SIG-M5 treated with dmso at 0.1 percent for 504 hours (cell line): ENCODE results near the gene GPC1.
A peak's percentile ranks its signal among the peaks of the same experiment; 100 is the strongest.
"Not testable (repeated sequence)": the region's sequence is repeated elsewhere in the genome, so short reads cannot be mapped to it uniquely, and the experiment has no call there.

ENCODE experiments used
- DNase-seq: peaks from one replicate; lab custom pipeline; 2025; ENCODE audit not compliant: unreplicated experiment; lab: John Stamatoyannopoulos, UW

GPC1 gene

DNA sequence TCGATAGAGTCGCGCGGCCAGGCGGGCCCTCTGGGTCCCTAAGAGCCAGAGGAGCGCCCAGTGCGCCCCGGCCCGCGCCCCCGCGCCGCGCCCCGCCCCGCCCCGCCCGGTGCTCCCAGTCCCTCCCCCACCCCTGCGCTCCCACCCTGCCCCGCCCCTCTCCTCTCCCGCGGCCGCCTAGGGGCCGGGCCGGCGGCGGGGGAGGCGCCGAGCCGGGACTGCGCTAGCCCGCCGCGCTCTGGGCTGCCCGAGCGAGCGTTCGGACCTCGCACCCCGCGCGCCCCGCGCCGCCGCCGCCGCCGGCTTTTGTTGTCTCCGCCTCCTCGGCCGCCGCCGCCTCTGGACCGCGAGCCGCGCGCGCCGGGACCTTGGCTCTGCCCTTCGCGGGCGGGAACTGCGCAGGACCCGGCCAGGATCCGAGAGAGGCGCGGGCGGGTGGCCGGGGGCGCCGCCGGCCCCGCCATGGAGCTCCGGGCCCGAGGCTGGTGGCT, at the start of gene GPC1:
Gene GPC1, plus strand, starts transcription at position 207 of the 491 bp plus-strand sequence. Its CDS starts 256 bp downstream, at position 463.
- peak; percentile 62 for DNase-seq

GRCh38 chr2:240386326-240386725, 49.1 kb upstream of the GPC1 start:
- no peak for DNase-seq

DNA sequence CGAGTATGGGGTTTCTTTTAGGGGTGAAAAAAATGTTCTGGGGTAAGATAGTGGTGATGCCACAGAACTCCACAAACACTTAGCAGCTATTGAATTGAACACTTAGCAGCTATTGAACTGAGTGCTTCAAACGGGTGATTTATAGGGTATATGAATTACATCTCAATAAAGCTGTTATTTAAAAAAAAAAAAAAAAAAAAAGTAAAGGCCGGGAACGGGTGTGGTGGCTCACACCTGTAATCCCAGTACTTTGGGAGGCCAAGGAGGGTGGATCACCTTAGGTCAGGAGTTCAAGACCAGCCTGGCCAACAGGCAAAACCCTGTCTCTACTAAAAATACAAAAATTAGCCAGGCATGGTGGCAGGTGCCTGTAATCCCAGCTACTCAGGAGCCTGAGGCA, 48.7 kb upstream of the GPC1 start:
- DNase-seq = not testable (repeated sequence)

- DNase-seq = no peak
These were observed 48.2 kb upstream of the GPC1 start for GRCh38 chr2:240387325-240387668.

DNA sequence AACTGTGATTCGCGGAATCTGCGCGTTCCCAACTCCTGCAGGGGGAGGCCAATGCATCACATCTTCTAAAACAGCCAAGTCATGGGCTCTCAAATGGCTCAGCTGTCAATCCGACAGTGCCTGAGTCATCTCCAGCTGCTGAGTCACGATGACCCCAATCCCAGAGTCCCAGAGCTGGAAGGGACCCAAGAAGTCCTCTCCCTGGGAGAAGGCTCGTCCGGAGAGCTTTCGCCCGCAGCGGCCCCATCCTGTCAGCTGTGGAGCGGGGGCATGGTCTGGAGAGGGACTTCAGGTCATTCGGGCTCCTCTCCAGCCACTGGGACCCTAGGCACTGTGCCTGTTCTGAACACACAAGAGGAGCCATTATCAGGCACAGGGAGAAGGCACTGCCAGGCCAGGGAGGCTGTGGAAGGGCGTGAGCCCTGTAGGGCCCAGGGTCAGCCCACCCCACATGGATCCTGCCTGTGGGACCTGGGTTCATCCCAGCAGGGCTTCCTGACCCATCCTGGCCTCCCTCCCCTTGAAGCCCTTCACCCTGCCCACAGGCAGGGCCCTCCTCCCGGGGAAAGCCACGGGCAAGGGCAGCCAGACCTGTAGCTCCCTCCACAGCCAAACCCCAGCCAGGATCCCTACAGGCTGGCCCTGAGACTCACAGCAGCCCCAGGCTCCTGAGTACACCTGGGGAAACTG, 47.6 kb upstream of the GPC1 start:
- DNase-seq = no peak

- no peak for DNase-seq
These were observed 46.8 kb upstream of the GPC1 start for GRCh38 chr2:240388471-240389301.

DNA sequence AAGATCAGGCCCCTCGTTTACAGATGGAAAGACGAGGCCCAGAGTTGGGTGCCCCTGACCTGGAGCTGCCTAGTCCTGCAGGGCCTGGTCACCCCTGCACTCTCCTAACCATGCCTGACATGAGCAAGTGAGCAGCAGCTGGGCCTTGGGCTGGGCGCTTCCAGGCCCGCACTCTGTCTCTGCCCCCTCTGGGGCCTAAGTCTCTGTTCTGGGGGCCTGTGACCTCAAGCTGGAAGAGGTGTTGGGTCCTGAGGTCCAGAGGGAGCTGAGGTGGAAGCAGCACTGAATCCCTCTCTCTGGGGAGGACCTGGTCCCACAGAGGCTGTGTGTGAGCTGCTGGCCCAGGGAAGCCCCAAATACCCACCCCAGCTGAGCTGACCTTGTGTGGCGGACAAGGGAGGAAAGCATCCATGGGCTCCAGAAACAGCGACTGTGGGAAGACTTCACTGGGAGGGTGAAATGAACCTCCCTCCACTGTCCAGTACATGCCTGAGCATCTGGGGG, 46.1 kb upstream of the GPC1 start:
- no peak for DNase-seq

DNA sequence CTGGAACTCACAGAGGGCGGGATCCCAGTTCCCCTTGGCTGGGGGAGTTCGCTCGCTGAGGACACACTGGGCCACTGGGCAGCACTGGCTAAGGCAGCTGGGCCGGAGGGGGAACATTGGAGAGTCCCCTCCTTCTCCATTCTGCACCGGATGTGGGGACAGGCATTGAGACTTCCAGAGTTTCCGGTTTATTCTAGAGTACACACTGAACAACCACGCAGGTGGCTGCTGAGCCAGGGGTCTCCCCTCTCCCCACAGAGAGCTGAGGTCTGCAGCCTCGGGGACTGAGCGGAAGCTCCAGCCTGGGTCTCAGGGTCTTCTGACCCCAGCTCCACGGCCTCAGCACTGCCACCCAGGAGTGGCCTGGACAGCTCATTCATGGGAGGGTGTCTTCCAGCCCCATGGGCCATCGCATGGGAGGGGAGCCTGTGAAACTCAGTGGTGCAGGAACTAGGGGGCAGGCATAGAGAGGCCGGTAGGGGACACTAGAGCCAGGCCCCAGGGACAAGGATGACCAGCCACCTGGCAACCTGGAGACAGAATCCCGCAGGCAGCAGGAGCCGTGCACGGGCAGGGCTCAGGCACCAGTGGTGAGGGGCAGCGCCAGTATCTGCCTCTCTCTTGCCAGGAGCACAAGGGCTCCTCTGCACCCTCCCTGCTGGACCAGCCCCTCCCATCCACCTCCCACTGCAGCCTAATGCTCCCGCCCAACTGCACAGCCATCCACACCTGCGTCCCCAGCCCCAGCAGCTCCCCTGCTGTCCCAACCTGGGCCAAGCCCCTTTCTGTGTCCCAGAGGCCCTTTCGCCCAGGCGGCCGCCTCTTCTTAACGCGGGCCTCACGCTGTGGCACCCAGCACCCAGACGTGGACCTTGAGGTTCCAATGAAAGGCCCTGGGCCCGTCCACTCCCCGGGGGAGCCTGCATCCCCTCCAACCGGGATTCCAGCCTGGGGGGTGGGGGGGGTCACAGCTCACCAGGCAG, 45.1 kb upstream of the GPC1 start:
- no peak for DNase-seq

DNA sequence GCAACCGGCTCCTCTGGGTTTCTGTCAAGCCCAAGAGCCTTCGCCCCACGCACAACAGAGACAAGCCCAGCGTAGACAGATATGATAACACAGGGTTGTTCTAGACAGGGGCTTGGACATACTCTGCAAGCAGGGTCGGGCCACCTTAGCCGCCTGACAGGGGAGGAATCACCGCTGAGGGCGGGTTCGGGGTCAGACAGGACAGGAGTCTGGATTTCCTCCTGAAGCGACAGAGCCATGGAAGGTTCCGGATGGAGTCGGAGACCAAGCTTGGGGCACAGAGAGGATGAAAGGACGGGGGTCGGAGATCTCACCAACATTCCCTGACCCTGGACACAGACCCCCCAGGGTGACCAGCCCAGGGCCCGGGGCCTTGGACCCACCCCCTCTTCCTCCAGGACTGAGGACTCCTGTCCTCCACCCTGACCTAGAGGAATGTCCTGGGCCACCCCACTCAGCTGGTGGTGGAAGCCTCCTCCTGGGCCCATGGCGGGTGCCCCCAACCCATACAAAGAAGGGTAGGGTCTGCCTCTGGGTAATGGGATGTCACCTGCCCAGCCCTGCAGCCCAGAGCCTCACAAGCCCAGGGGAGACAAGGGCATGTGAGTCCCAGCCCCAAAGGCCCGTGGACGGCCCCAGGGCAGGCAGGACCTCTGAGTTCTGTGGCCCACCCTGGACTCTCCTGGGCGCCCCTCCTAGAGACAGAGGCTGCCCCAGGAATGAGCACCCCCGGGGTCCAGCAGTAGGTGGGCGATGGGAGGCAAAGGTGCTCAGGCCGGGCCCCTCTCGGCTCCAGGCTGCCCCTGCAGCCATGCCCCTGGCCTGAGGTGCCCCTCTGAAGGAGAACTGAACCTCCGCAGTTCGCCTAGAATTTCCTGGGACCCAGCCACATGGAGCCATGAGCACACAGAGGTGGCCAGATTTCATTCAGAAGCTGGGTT, 44.1 kb upstream of the GPC1 start:
- no peak for DNase-seq

DNA sequence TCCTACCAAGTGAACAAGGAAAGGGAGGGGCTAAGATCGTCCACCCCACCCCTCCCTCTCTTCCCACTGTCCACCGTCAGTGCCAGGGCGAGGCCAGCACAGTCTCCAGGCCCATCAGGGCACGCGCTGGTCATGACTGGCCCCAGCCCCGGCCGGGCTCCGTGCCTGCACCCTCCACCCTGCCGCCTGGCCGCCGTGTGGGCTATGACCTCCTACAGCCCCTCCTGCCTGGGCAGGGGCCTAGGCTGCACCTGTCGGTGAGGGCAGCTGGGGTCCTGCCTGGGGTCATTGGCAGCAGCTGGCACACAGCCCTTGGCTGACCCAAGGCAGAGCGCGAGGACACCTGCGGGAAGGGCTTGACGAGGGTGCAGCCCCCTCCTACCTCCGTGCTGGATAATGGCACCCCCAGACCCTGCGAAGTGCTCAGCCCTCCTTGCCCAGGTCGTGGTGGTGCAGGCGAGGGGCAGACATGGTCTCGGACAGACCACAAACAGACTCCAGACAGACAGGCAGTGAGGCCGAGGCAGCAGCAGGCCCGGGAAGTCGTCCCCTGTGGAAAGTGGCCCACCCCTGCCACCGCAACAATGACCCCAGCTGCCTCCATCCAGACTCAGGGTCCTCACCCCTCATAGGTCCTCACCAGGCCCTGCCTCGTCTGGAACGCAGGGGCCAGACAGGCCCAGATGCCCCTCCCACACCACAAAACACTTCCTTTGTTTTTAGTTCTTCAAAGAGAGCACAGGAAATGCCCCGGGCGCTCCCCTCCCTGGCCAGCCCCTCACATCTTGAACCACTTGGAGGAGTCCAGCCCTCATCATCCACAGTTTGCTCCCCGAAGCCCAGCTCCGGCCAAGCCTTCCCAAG, 43.1 kb upstream of the GPC1 start:
- DNase-seq = no peak

DNA sequence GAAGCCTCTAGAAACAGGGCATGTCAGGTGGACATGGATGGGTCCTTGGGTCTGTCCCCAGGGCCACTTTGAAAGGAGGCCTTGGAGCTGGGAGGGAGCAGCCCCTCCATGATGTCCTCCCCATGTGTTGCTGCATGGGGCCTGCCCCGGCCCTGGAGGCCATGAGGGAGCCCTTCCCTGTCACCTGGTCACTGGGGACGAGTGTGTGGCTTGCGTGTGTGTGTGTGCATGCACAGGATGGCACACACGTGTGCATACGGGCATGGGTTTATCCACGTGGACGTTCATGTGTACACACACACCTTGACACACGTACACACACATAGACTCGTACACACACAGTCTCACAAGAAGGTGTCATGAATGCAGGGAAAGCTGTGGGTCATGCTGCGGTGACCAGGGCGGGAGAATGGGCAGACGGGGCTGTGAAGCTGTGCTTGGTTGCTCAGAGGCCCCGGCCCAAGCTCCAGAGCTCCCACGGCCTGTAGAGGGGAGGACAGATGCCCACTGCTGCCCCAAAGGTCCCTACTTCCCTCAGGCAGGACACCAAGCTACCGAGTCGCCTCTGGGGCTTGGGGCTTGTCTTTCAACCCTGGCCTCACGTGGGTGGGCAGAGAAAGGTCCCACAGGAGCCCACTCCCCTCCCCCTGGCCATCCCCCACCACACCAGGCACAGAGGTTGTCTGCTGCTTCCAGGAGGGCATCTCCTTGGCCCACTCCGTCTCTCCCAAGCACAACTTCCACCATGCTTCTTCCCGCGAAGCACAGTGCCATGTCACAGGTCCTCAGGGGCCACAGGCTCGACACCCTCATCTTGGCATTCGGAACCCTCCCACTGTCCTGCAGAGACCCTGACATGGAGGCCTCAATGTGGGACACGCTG, 42.3 kb upstream of the GPC1 start:
- DNase-seq = no peak

GRCh38 chr2:240393831-240394410, 41.5 kb upstream of the GPC1 start:
- DNase-seq = no peak

DNA sequence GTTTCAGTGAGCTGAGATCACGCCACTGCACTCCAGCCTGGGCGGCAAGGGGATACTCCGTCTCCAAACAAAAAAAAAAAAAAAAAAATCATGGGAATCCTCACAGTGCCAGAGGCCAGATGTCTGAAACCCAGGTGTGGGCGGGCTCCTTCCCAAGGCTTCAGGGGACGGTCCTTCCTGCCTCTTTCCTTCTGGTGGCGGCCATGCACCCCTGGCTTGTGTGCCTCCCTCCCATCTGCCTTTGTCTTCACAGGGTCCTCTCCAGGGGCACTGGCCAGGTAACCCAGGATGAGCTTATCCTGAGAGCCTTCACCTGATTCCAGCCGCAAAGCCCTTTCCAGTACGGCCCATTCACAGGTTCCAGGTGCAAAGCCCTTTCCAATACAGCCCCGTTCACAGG, 40.9 kb upstream of the GPC1 start:
- no peak for DNase-seq

DNA sequence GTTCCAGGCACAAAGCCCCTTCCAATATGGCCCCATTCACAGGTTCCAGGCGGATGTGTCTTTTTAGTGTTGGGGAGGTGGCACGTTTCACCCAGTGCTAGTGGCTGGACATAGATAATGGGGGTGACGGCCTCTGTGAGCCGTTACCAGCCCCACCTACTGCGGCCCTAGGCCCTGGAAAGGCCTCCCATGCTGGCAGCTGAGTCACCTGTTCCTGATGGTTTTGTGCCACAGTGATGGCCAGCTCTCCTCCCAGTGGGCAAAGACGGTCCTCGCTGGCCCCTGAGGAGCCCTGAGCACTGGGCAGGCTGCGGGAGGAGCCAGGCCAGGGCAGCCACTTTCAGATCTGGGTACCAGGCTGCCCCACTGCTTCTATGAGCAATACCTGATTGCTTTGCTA, 40.0 kb upstream of the GPC1 start:
- DNase-seq = no peak

GRCh38 chr2:240395896-240396622, 39.4 kb upstream of the GPC1 start:
- no peak for DNase-seq

DNA sequence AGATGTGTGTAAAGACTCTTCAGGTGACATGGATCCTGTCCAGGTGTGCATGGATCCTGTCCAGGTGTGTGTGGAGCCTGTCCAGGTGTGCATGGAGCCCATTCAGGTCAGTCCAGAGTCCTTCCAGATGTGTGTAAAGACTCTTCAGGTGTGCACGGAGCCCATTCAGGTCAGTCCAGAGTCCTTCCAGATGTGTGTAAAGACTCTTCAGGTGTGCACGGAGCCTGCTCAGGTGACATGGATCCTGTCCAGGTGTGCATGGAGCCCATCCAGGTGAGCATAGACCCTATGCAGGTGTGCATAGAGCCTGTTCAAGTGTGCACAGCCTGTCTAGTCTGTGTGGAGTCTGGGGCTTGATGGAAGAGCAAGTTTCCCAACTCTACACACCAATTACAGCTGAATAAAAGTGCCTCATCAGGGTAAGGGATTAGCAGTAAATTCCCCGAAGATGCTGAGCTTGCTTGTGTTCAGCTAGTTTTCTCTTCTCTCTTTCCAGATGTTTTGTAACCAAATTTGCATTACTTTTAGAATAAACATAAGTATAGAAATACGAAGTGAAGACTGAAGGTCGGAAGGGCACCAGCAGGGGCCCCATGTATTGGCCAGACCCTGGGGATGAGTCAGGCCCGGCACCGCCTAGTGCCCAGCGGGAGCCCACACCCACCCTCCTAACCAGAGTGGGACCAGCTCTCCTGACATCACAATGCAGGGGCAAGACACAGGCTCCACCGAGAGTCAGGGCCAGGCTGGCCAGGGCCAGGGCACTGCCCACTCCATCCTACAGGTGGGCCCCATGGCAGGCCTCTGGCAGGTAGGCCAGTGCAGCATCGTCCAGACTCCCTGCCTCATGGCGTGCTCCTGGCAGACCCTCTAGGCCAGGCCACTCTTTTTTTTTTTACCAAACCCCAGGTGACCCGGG, 38.6 kb upstream of the GPC1 start:
- DNase-seq = no peak
